Hepatic stellate cell (primary cell): Measurements from ENCODE around the gene NPAS1.

ENCODE experiments used
- DNase-seq: peaks from one replicate; pipeline ENCODE4 v3.0.0; 2011; ENCODE audit warnings: low spot score

The NPAS1 gene

DNA sequence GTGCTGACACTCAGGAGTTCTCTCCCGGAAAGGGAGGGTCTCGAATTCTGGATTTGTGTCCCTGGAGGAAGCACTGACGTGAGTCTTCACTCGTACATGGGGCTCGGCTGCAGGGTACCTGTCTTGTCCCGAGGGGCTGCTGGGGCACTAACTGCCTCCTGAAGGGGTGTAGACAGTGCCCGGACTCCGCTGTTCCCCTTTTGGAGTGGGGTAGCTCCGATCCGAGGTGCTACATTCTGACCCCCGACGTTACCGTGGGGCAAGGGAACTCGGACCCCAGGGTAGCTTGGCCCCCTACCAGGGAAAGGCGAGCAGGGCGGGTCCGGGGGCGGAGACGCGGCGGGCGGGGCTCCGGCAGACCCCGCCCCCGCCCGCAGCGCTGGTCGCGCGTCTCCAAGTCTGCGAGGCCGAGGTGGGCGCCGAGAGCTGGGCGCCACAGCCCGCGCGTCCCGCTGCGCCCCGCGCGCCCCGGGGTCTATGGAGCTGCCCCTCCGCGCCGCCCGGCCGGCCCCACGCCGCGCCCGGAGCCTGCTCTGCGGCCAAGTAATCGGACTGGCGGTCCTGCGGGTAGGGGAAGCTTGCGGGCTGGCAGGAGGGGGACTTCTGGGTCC is at the start of gene NPAS1:
NPAS1 (plus strand) TSS at position 407 of the 611 bp plus-strand sequence. CDS start 1,211 bp downstream, outside the sequence.
- DNase-seq: no peak

- peak; percentile 92 for DNase-seq
Measured at GRCh38 chr19:46970815-46971214, 48.8 kb upstream of the NPAS1 start.

- no peak for DNase-seq
Measured at GRCh38 chr19:46972311-46972710, 47.3 kb upstream of the NPAS1 start.

- no peak for DNase-seq
Measured at GRCh38 chr19:46974181-46974580, 45.5 kb upstream of the NPAS1 start.

- no peak for DNase-seq
Measured at GRCh38 chr19:46975011-46975924, 44.4 kb upstream of the NPAS1 start.

- DNase-seq: peak; percentile 92
Measured at GRCh38 chr19:46975925-46976782, 43.5 kb upstream of the NPAS1 start.

GRCh38 chr19:46976845-46977320 is 42.8 kb upstream of the NPAS1 start:
- DNase-seq: peak; percentile 85

GRCh38 chr19:46977548-46977947 is 42.1 kb upstream of the NPAS1 start:
- DNase-seq: no peak

GRCh38 chr19:46978171-46978869 is 41.3 kb upstream of the NPAS1 start:
- DNase-seq: no peak

GRCh38 chr19:46979126-46980105 is 40.2 kb upstream of the NPAS1 start:
- DNase-seq: no peak

GRCh38 chr19:46980761-46981160 is 38.9 kb upstream of the NPAS1 start:
- DNase-seq: no peak

DNA sequence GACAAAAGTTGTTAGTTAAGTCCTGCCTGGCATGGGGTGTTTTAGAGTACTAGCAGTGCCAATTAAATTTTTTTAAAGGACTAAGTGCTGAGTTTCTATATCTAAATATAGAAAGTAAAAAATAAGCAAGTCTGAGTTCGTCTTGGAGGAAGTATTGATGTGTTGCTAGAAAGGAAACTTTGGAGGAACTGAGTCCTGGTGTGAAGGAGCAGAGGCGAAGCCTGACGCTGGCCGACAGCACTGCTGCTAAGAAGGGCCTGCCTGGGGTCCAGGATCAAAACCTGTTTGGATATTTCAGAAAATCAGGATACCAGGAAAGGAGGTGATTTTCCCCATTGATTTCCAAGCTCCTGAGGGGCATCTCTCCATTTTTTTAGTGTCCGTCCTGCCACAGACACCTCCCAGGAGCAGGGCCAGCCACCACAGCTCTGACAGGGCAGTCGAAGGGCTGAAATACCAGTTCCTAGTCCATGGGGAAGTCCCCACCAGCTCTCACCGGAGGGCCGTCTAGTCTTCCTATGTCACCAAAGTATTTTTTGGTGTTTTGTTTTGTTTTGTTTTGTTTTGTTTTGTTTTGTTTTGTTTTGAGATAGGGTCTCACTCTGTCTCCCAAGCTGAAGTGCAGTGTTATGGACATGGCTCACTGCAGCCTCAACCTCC is 38.2 kb upstream of the NPAS1 start:
- no peak for DNase-seq

GRCh38 chr19:46983097-46983496 is 36.5 kb upstream of the NPAS1 start:
- no peak for DNase-seq

- peak; percentile 74 for DNase-seq
Measured at GRCh38 chr19:46984077-46985010, 35.3 kb upstream of the NPAS1 start.

DNA sequence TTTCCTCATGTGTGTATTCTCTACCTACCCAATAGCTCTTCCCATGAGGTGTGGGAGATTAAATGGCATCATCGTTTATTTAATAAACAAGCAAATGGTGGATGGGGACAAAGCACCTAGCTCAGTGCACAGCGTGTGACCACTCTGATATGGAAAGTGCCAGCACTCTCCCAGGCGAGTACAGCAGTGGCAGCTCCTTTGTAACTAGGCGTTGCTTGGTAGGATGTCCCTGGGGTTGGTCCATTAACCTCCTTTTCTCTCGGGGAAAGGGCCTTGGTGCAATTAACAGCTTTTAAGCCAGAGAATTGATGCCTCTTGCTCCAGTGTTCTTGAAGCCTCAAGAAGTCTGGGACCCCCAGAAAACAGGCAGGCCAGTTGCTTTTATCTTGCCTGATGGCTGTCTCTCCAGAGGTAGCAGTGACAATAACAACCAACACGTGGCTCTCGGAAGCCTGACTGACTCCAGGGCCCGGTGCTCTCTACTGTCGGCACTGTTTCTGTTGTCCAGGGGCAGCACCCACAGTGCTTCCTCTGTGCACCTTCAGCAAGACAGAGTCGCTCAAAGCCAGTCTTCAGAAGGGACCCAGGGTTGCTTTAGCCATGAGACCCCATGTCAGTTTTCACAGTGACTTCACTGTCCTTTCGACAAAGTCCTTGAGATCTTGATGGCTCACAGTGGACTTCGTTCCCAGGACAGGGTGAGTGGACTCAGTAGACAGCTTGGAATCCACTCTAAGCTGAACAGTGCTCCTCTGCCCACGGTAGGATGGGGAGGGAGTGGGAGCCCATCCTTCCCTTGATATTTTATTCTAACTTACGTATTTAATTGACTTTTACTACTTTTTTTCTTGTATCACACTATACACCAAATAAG is 33.9 kb upstream of the NPAS1 start:
- no peak for DNase-seq

DNA sequence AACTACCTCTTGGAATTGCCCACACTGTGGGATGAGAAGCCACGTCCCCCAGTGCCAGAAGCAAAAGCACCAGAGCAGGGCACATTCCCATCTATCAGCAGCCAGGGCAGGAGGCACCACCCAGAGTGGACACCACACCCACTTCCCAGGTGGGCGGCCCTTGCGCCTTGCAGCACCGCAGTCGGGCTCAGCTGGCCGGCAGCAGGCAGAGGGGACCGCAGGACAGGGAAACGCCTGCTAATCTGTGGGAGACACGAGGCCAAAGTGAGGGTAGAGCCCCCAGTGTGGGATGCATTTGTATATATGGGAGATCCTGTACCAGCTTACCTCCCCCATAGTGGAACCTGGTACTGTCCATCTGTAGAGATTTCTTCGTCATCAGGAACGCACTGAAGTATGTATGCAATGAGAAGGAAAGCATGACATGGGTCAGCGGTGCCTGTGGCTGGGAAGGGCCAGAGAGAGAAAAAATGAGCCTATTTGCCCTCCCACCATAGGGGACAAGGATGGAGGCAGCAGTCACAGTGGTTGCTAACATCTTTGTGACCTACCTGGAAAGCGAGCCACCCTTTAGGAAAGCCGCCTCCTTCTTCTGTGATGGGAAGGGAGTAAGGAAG is 30.9 kb upstream of the NPAS1 start:
- no peak for DNase-seq

DNA sequence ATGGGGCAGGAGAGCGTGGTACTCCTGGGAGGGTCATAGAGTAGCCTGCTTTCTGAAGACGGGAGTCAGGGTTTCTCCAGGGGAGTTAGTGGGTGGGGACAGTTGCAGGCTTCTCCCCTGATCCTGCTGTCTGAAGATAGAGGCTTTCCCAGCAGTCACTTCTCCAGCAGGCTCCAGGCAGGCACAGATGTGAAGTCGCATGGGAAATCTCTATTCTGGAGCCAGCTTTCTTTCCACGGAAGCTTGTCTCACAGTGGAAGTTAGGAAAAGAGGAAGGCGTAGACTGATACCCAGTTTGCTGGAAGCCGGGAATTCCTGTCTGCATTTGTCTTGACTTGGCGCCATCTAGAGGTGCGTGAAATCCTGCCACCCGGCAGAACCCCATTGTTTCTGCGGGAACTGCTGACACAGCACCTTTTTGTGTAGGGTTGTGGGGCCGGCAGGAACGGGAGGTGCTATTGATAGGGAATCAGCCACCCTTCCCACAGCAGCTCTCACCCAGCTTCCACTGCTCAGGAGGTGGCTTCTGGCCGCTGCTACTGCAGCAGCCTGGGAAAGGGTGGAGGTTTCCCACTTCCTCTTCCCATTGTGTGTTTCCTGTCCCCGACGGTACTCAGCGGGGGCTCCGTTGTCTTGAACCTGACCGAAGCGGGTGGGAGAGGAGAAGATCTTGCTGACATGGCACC is 28.5 kb upstream of the NPAS1 start:
- peak; percentile 85 for DNase-seq
